Keratinocyte (primary cell): ENCODE results near the gene KCTD14.

ENCODE experiments used
- EZH2 ChIP-seq: IDR thresholded peaks from one replicate; pipeline ENCODE4 v1.6.1; 2012; ENCODE audit warnings: inconsistent platforms, mild to moderate bottlenecking, low read length, moderate library complexity
- TF ChIP-seq, protein P1 (sequence below), 3 experiments: IDR thresholded peaks in 1 of 3; conservative IDR thresholded peaks in 1 of 3; optimal IDR thresholded peaks in 1 of 3; 2 replicates in 2 of 3; 3 replicates in 1 of 3; pipeline versions ENCODE3 to v1.5.1; 2011; ENCODE audit warnings: low read length in 3 of 3, mild to moderate bottlenecking in 3 of 3, moderate library complexity in 2 of 3, control low read depth in 1 of 3, inconsistent platforms in 1 of 3; ENCODE audit not compliant: insufficient read depth in 2 of 3; ENCODE audit errors: extremely low read depth in 1 of 3

DNA sequence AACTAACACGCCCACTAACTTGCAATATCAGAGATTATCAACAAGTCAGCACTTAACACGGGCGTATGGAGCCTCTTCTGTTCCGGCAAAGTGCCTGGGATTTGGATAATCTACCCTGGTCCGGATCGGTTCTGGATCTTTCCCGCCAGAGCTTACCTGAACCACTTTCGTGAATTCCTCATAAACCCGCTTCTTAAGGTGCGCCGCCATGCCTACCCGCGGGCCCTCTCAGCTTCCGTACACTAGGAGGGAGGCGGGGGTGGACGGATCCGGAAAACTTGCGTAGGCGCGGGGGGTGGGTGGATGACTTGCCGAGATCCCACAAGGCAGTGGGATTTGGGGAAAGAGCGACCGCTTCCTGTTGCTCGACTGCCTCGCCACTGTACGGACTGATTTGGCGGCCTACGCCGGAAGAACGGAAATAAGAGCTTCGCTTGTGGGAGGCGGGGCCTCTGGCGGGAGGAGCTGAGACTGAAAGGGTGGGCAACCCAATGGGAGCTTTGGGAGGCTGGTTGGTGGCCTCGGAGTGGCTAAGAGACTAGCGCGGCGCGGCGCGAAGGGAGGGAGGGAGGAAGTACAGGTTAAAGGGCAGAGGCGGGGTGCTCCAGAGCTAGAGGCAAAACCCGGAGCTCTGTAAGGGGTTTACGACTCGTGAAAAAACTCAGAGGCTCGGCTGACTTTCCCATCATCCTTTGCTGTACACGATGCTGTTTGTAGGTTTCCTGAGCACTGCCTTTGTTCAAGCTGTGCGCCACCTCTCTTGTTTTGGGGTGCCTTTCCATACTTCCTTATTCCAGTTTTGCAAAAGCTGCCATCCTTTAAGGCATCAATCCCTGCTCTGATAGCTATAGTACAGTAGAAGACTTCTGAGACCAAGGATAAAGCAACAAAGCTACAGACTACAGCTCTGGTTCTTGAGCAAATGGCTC is 28.4 kb downstream of the KCTD14 start, which contains the start of gene INTS4:
- TF ChIP-seq, protein P1, sequence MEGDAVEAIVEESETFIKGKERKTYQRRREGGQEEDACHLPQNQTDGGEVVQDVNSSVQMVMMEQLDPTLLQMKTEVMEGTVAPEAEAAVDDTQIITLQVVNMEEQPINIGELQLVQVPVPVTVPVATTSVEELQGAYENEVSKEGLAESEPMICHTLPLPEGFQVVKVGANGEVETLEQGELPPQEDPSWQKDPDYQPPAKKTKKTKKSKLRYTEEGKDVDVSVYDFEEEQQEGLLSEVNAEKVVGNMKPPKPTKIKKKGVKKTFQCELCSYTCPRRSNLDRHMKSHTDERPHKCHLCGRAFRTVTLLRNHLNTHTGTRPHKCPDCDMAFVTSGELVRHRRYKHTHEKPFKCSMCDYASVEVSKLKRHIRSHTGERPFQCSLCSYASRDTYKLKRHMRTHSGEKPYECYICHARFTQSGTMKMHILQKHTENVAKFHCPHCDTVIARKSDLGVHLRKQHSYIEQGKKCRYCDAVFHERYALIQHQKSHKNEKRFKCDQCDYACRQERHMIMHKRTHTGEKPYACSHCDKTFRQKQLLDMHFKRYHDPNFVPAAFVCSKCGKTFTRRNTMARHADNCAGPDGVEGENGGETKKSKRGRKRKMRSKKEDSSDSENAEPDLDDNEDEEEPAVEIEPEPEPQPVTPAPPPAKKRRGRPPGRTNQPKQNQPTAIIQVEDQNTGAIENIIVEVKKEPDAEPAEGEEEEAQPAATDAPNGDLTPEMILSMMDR (optimal IDR thresholded peaks at IDR 0.05 in 1 of 3, IDR thresholded peaks at IDR 0.05 in 1 of 3, conservative IDR thresholded peaks at IDR 0.05 in 1 of 3; ENCODE audit: extremely low read depth in 1 of 3, insufficient read depth in 2 of 3, low read length in 3 of 3), result no peak
- no peak for TF ChIP-seq EZH2
